T47D (cell line): Measurements from ENCODE around the gene TPSG1.
A peak's percentile ranks its signal among the peaks of the same experiment; 100 is the strongest.
"Not testable (repeated sequence)": the region's sequence is repeated elsewhere in the genome, so short reads cannot be mapped to it uniquely, and the experiment has no call there.

ENCODE experiments used
- DNase-seq, 2 experiments: peaks; one replicate each; pipeline versions ENCODE4 v3.0.0 to v3.0.0-alpha.2; 2011 to 2012; ENCODE audit warnings: low read depth in 1 of 2, low spot score in 1 of 2
- JUND ChIP-seq: IDR thresholded peaks from 2 replicates; pipeline ENCODE4 v1.6.1; 2012; ENCODE audit warnings: low read depth
- in situ Hi-C: cut with HindIII; loops from 2 replicates; pipeline ENCODE4 v1.10.0; 2016; ENCODE audit warnings: low sequenced_read_pairs, low pct_unique_long_range_greater_than_20kb

The TPSG1 gene

DNA sequence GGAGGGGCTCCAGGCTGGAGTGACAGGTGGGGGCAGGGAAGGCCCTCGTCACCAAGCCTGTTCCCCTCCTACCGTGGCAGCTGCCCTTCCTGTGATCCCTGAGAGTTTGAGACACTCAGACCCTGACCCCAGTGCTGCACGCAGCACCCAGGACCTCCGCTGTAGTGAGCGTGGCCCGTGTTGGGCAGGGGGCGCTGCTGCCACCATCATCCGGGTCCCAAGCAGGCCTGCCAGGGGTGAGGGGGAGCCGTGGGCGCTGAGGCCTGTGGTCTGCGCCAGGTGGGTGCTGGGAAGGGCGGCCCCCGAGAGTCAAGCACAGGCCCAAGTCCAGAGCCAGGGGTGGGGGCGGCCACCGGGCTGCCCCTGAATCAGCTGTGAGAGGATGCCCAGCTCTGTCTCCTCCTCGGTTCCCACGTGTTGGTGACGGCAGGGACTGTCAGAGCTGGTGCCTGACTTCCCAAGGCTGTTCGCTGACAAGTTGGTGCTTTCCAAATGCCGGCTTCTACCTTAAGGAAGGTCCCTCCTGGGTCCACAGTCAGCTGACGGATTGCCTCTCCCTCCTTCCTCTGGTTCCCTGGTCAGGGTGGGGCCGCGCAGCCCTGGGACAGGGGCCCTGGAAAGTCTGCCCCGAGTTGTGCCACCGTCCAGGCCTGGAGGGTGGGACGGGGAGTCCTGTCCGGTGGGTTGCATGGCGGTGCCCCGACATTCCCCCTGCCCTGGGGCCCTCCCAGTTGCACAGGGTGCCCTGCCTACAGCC is 31.1 kb downstream of the TPSG1 start:
- in situ Hi-C loops: no loop called here
- no peak for TF ChIP-seq JUND

DNA sequence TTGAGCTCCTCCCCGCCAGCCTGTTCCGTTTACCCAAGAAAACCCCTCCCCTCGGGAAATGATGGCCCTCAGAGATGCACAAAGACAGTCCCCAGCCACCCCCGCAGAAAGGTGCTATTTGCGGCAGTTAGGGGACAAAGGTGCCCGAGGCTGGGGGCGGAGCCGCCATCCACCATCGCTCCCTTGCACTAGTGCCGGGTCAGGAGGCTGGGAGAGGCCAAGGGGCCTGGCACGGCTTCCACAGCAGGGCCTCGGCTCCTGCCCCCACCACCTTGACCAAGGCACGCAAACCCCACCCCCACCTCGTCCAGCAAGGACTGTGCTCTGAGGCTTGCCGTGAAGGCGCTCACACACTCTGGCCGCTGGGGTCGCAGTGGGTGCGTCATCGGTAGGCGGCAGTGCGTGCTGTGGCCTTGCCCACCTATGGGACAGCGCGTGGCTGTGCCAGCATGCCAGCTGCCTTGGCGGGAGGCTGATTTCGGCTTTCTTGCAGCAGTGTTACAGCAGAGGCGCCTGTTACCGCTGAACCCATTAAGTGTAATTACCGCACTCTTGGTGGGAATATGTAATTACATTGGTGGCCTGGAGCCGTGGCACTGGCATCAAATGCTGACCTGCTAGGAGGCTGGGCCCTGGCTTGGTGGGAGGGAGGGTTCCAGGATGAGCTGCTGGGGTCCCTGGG is 31.8 kb downstream of the TPSG1 start:
- in situ Hi-C loops: no loop called here
- peak in 1 of 2 experiments; percentile 89 for DNase-seq
- TF ChIP-seq JUND: no peak

More for the DNA sequence above, 31.1 kb downstream of the TPSG1 start:
- no peak for DNase-seq

DNA sequence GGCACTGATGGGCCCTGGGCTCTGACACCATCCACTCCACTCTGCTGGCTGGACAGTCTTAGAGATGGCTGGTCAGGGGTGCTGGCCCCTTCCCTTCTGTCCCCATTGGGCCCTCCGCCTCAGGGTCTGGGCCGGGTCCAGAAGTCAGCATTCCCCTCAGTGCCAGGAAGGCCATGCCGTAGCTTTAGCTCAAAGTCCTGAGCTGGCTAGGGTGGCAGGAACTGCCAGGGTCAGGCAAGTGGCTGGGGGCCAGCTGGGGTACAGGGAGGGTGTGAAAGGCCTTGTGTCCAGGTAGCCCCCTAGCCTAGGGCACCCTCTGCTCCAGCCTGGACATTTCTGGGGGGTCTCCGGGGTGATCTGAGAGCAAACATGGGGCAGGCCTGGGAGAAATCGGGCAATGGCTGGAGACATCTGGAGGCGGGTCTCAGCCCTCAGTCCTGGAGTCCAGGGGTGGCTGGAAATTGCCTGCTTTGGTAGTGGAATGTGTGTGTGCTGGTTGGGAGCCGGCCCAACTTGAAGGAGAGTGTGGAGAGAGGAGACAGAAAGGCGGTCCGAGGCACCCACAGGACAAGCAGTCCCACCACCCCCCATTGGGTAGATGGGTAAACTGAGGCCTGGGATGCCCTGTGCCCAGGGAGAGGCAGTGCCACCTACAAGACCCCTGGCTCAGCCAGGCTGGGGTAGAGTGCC is 32.5 kb downstream of the TPSG1 start:
- in situ Hi-C loops: no loop called here

DNA sequence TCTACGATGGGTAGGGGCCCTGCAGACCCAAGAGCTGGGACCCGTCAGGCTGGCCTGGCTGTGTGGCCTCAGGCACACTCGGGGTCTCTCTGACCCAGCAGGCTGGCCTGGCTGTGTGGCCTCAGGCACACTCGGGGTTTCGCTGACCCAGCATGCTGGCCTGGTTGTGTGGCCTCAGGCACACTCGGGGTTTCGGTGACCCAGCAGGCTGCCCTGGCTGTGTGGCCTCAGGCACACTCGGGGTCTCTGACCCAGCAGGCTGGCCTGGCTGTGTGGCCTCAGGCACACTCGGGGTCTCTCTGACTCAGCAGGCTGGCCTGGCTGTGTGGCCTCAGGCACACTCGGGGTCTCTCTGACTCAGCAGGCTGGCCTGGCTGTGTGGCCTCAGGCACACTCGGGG is 34.3 kb downstream of the TPSG1 start:
- in situ Hi-C loops, DNase-seq: not testable (repeated sequence)

More for the DNA sequence above, 32.5 kb downstream of the TPSG1 start:
- TF ChIP-seq JUND: no peak
- peak in 1 of 2 experiments; percentile 73 for DNase-seq

DNA sequence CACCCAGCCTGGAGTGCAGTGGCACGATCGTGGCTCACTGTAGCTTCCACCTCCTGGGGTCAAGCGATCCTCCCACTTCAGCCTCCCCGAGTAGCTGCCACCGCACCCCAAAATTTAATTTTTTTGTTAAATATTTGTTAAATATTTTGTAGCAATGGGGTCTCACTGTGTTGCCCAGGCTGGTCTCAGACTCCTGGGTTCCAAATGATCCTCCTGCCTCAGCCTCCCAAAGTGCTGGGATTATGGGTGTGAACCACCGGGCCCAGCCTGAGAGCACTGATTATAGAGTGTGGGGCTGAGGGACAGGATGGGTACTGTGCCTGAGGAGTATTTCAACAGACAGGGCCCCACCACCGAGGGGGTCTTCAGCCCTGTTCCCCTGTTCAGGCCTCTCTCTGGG is 35.6 kb downstream of the TPSG1 start:
- DNase-seq: no peak
- no peak for TF ChIP-seq JUND
- in situ Hi-C loops: no loop called here

DNA sequence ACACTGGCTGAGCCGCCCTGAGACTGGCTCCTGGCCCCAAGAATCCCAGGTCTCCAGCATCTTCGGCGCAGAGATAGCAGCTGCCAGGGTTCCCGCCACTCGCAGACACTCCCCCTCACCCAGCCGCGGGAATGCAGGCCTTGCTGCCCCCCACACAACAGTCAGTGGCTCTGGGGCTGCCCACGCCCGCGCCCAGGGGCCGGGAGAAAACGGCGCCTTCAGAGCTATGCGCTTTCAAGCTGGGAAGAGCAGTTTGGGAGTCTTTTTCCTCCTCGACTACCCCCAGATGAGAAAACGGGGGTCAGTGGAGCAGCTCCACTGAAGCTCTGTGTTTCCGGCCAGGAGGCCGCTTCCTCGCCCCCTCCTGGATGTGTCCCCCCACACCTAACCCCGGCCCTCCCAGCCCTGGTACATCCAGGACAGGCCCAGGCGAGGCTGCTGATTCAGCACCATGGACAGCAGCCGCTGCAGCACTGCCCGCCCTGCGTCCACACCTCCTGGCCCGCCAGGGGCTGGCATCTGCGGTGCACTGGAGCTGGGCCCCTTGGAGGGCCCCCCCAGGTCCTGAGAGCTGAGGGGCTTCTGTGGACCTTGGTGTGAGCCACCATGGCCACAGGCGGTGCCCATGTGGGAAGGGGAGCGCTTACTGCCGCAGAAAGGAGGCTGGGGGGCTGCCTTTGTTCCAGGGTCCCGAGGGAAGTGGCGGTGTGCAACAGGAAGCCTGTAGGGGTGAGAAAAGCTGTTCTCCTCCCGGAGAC is 36.5 kb downstream of the TPSG1 start:
- no peak for TF ChIP-seq JUND

DNA sequence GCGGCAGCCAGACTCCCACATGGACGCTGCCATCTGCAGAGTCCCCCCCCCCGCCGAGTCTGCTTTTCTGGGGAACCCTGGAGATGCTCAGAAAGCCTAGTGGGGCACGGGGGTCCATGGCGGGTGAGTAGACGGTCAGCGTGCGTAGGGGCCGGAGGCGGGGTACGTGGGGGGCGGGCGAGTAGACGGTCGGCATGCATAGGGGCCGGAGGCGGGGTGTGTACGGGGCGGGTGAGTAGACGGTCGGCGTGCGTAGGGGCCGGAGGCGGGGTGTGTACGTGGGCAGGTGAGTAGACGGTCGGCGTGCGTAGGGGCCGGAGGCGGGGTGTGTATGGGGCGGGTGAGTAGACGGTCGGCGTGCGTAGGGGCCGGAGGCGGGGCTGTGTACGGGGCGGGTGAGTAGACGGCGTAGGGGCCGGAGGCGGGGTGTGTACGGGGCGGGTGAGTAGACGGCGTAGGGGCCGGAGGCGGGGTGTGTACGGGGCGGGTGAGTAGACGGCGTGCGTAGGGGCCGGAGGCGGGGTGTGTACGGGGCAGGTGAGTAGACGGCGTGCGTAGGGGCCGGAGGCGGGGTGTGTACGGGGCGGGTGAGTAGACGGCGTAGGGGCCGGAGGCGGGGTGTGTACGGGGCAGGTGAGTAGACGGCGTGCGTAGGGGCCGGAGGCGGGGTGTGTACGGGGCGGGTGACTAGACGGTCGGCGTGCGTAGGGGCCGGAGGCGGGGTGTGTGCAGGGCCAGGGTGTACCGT is 39.4 kb downstream of the TPSG1 start:
- DNase-seq, in situ Hi-C loops: not testable (repeated sequence)

More for the DNA sequence above, 36.5 kb downstream of the TPSG1 start:
- peak; percentile 75 to 78 for DNase-seq
- in situ Hi-C loops: no loop called here

DNA sequence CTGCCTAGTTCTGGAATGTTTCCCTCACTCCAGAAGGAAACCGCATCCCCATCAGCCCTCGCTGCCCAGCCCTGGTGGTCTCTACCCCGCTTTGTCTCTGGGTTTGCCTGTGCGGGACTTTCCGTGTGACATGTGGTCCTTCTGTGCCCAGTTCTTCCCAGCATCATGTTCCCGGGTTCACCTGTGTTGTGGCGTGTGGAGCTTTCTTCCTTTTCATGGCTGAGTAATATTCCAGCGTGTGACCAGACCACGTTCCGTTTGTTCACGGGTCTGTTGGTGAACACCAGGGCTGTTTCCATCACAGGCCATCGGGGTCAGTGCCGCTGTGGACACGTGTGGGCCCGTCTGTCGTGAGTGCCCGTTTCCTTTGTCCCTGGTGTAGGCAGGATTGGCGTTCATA is 40.1 kb downstream of the TPSG1 start:
- TF ChIP-seq JUND: no peak
- DNase-seq: no peak
- in situ Hi-C loops: no loop called here

DNA sequence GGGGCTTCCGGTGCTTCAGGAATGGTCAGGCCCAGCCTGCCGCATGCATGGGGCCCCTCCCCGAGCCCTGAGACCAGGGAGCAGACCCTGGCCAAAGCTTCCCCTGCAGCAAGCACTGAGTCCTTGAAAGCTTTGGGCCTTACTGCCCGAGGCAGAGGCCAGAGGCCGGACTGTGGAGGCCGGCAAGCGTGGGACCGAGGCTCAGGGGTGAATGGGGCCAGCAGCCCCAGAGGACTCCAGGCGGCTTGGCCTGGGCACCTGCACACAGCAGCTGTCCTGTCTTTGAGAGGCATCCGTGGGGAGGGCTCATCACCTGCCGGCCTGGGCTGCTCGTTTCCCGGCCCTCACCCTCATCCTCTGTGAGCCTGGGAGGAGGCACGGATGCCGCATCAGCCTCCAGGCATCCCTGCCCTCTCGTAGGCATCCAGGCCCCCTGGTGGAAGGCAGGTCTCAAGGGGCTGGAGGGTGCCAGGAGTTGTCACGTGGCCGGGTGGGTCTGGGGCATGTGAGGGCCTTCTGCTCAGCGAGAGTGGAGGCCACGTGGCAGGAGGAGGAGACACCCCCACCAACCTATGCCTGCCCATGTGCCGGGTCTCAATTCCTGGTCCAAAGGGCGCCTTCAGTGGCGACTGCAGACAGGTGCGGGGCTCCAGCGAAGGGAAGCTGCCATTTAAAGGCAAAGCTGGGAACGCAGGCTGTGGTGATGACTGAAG is 40.8 kb downstream of the TPSG1 start:
- DNase-seq: no peak
- in situ Hi-C loops: no loop called here
- no peak for TF ChIP-seq JUND

DNA sequence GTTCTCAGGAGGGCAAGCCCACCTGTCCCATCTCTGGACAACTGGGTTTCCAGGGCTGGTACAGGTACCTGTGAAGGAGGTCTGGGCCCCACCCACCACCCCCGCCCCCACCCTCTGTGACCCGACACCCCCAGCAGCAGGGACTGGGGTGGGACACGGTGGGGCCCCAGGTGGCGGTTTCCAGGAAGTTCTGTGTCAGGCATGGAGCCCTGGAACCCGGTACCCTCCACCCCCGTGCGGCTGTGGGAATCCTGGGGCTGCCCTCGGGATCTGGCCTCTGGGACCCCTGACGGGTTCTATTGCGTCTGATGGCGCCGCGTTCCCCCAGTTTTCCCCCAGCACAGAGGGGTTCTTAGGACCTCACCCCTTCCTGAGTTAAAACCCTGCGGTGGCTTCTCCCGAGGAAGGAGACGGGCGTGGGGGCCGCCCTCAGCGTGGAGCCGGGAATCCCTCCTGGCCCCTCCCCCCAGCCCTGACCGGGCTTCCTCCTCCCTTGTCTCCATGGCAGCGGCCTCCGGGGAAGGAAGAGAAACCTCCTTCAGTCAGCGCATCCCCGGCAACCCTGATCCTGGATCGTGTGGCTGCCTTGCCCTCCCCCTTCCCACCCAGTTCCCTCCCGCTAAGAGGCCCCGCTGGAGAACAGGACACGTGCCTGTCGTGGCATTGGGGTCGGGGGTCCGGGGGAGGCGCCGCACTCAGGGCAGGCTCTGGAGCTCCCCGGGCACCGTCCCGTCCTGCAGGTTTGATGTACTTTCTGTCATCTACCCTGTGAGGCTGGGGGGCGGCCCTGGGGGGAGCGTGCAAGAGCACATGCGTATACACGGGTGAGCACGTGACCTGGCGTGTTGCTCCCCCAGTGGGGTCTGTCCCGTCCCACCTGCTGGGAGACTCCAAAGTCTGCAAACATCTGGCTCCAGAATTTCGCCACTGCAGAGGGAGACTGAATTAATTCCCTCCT is 41.8 kb downstream of the TPSG1 start:
- DNase-seq: peak in 1 of 2 experiments; percentile 42
- no peak for TF ChIP-seq JUND
- in situ Hi-C loops: no loop called here
